Ascending aorta (tissue), 2 donors: ENCODE results near the gene LARP4B. TPM values are rescaled to one million over a fixed set of nuclear protein-coding genes. Genes with fewer than 3 reads are reported as not detected.

Source experiments
- DNase-seq, 2 donors: peaks; one replicate each; pipeline ENCODE4 v3.0.0-alpha.2; 2019; ENCODE audit warnings: low spot score in 2 of 2
- H3K27ac ChIP-seq, 2 donors: fragments of 200-600 bp; sonication (generic); one replicate each; pipeline ENCODE4 v1.5.1; 2016 to 2017; ENCODE audit warnings: mild to moderate bottlenecking in 1 of 2
- H3K27me3 ChIP-seq: fragments of 200-600 bp; sonication (generic); one replicate; pipeline ENCODE4 v1.5.1; 2017
- H3K36me3 ChIP-seq, 2 donors: fragments of 200-600 bp; sonication (generic); one replicate each; pipeline ENCODE4 v1.5.1; 2016
- H3K4me1 ChIP-seq, 2 donors: fragments of 200-600 bp; sonication (generic); one replicate each; pipeline ENCODE4 v1.5.1; 2016 to 2017; ENCODE audit warnings: mild to moderate bottlenecking in 1 of 2
- H3K4me3 ChIP-seq, 2 donors: fragments of 200-600 bp; sonication (generic); one replicate each; pipeline ENCODE4 v1.5.1; 2016 to 2017; ENCODE audit warnings: mild to moderate bottlenecking in 1 of 2
- H3K9me3 ChIP-seq, 2 donors: fragments of 200-600 bp; sonication (generic); one replicate each; pipeline ENCODE4 v1.5.1; 2016
- intact Hi-C: fragments of 100-400 bp; cut with DNase I; formaldehyde crosslinking; loops from one replicate; pipeline ENCODE4 v1.15.1; 2023
- total RNA-seq: library from RNA; depleted of rRNA; stranded (reverse); fragments of >200 nt; gene quantifications from one replicate; pipeline ENCODE4 v1.1.0, GENCODE V29; 2016
- TF ChIP-seq, protein P1 (sequence below), 3 experiments: fragments of 200-600 bp in 2 of 3; fragments of 450-650 bp in 1 of 3; sonication (generic) in 2 of 3; IDR thresholded peaks; one replicate each; pipeline ENCODE4 v1.5.1; 2016 to 2019; ENCODE audit warnings: antibody characterized with exemption in 3 of 3, mild to moderate bottlenecking in 1 of 3, moderate library complexity in 1 of 3

Gene LARP4B
- total RNA-seq, 1 donor from 2014 or later, result 31.6 TPM

DNA sequence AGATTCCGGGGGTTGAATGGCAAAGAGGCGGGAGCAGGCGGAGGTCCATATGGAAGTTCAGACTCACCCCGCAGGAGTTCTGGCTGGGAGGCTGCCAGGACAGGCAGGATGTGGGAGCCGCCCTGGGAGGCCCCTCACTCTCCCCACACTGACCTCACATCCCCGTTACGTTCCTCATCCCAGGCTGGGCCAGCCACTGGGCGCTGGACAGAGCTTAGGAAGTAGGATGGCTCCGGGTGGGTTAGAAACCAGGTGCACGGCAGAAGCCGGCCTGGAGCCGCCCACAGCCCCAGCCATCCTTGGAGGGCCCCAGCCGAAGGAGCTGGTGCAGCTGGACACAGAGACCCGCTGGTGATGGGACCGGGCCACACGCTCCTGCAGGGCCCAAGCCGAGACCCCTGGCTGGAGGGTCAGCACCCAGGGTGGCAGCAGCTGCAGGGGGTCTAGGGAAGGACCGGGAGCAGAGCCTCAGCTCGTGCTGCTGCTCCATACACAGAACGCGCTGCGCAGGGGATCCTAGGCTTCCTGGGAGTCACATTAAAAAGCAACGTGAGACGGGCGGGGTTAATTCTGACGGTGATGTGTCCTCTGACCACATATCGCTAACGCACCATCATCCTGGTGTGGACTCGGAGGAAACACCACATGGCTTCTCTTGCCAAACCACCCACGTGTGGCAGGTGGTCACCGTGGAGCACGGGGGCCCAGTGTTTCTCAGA lies 143.4 kb downstream of the LARP4B start:
- intact Hi-C loops, result loop anchor here (2.0 to 5.0 kb wide), 2 partner anchors 199 to 611 kb away; no protein-coding TSS in a partner anchor
- H3K4me3 ChIP-seq, result no peak overlapping the region
- H3K36me3 ChIP-seq, result no peaks in the 10 kb centered on the region
- TF ChIP-seq, protein P1, sequence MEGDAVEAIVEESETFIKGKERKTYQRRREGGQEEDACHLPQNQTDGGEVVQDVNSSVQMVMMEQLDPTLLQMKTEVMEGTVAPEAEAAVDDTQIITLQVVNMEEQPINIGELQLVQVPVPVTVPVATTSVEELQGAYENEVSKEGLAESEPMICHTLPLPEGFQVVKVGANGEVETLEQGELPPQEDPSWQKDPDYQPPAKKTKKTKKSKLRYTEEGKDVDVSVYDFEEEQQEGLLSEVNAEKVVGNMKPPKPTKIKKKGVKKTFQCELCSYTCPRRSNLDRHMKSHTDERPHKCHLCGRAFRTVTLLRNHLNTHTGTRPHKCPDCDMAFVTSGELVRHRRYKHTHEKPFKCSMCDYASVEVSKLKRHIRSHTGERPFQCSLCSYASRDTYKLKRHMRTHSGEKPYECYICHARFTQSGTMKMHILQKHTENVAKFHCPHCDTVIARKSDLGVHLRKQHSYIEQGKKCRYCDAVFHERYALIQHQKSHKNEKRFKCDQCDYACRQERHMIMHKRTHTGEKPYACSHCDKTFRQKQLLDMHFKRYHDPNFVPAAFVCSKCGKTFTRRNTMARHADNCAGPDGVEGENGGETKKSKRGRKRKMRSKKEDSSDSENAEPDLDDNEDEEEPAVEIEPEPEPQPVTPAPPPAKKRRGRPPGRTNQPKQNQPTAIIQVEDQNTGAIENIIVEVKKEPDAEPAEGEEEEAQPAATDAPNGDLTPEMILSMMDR (IDR thresholded peaks at IDR 0.05), result no peak
- H3K4me1 ChIP-seq, result peaks cover 2 to 3% of the 10 kb centered on the region in 2 donors
- H3K27me3 ChIP-seq, result no peaks in the 10 kb centered on the region
- DNase-seq, result no peak
- no peaks in the 10 kb centered on the region for H3K9me3 ChIP-seq
- no peak overlapping the region for H3K27ac ChIP-seq

DNA sequence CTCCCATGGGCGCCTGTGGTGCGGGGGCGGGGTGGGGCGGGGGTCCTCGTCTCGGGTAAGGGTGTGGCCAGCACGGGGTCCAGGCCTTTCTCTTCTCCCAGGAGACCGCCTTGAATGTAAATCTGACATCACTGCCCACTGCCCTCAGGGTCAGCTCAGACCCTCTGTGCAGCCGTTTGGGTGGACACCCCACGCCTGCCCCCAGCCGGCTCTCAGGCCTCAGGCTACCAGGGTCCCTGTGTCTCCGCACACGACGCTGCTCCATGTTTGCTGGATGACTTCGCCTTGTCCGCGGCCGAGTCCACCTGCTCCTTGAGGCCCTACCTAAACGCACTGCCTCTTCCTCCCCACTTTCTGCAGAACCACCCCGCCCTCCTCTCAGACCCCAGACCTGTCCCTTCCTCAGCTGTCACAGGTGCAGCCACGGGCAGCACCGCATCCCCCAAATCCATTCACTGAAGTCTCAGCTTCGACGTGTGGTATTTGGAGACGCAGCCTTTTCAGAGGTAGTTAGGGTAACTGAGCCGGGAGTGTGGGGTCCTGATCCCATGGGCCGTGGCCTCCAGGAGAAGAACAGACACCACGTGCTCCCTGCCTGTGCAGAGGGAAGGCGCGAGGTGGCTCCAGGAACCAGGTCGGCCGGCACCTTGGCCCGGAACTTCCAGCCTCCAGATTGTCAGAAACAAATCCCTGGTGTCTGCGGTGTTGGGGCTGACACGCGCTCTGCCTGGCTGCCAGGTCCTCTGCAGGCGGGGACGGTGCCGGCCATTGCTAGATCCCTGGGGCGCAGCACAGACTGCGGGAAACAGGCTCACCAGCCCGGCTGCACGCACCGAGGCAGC lies 144.7 kb downstream of the LARP4B start:
- Histone ChIP-seq H3K27me3 (no peaks in the 10 kb centered on the region), H3K27ac (no peak overlapping the region), H3K9me3 (no peaks in the 10 kb centered on the region), H3K4me1 (peaks cover 2 to 3% of the 10 kb centered on the region in 2 donors), H3K36me3 (no peaks in the 10 kb centered on the region), H3K4me3 (no peak overlapping the region)
- intact Hi-C loops, result loop anchor here (5.0 kb wide), 1 partner anchor 610 kb away; no protein-coding TSS in a partner anchor
- TF ChIP-seq, protein P1 (IDR thresholded peaks at IDR 0.05), result no peak
- DNase-seq, result no peak

GRCh38 chr10:785861-786214 lies 145.7 kb downstream of the LARP4B start:
- H3K27me3 ChIP-seq, result no peaks in the 10 kb centered on the region
- peak in 1 of 2 donors; percentile 58 for DNase-seq
- no peaks in the 10 kb centered on the region for H3K9me3 ChIP-seq
- H3K4me3 ChIP-seq, result no peak overlapping the region
- TF ChIP-seq, protein P1 (IDR thresholded peaks at IDR 0.05), result no peak
- no peaks in the 10 kb centered on the region for H3K36me3 ChIP-seq
- intact Hi-C loops, result loop anchor here (2.0 to 5.0 kb wide), 2 partner anchors 95 to 609 kb away; no protein-coding TSS in a partner anchor
- no peak overlapping the region for H3K27ac ChIP-seq
- H3K4me1 ChIP-seq, result peaks cover 2 to 3% of the 10 kb centered on the region in 2 donors

GRCh38 chr10:785089-785860 lies 146.2 kb downstream of the LARP4B start:
- Histone ChIP-seq H3K36me3 (no peaks in the 10 kb centered on the region), H3K9me3 (no peaks in the 10 kb centered on the region), H3K27ac (no peak overlapping the region), H3K4me3 (peak overlapping the region; percentile 42 to 64), H3K27me3 (no peaks in the 10 kb centered on the region), H3K4me1 (peaks cover 2 to 3% of the 10 kb centered on the region in 2 donors)
- DNase-seq, result peak in 1 of 2 donors; percentile 55
- intact Hi-C loops, result loop anchor here (2.0 to 5.0 kb wide), 2 partner anchors 94 to 608 kb away; no protein-coding TSS in a partner anchor
- TF ChIP-seq, protein P1 (IDR thresholded peaks at IDR 0.05), result no peak

GRCh38 chr10:784403-785088 lies 147.0 kb downstream of the LARP4B start:
- intact Hi-C loops, result loop anchor here (2.0 to 5.0 kb wide), 2 partner anchors 94 to 607 kb away; no protein-coding TSS in a partner anchor
- Histone ChIP-seq H3K36me3 (no peaks in the 10 kb centered on the region), H3K4me3 (peak overlapping the region; percentile 42 to 64), H3K27me3 (no peaks in the 10 kb centered on the region), H3K9me3 (no peaks in the 10 kb centered on the region), H3K27ac (no peak overlapping the region), H3K4me1 (peaks cover 2 to 3% of the 10 kb centered on the region in 2 donors)
- TF ChIP-seq, protein P1 (IDR thresholded peaks at IDR 0.05), result peak in 2 of 3 experiments; percentile 28 to 39
- peak in 1 of 2 donors; percentile 84 for DNase-seq
